HuH-7 (cell line): ENCODE data around the gene ERCC3.
"Not testable (repeated sequence)": the region's sequence is repeated elsewhere in the genome, so short reads cannot be mapped to it uniquely, and the experiment has no call there.

Experiments used
- DNase-seq: peaks from one replicate; pipeline ENCODE4 v3.0.0; 2011; ENCODE audit warnings: low spot score

ERCC3 gene

GRCh38 chr2:127279781-127280180 lies 14.2 kb downstream of the ERCC3 start:
- no peak for DNase-seq

- DNase-seq, result no peak
These were observed 15.0 kb downstream of the ERCC3 start for GRCh38 chr2:127278959-127279358.

- no peak for DNase-seq
These were observed 16.9 kb downstream of the ERCC3 start for GRCh38 chr2:127277028-127277427.

- DNase-seq, result no peak
These were observed 18.2 kb downstream of the ERCC3 start for GRCh38 chr2:127275789-127276188.

- no peak for DNase-seq
These were observed 18.6 kb downstream of the ERCC3 start for GRCh38 chr2:127275356-127275755.

GRCh38 chr2:127270663-127271062 lies 23.3 kb downstream of the ERCC3 start:
- DNase-seq, result no peak

- DNase-seq, result no peak
These were observed 32.0 kb downstream of the ERCC3 start for GRCh38 chr2:127261804-127262406.

GRCh38 chr2:127259355-127259754 lies 34.6 kb downstream of the ERCC3 start:
- no peak for DNase-seq

- no peak for DNase-seq
These were observed 37.1 kb downstream of the ERCC3 start for GRCh38 chr2:127256866-127257265.

GRCh38 chr2:127256381-127256780 lies 37.6 kb downstream of the ERCC3 start:
- DNase-seq, result no peak

- no peak for DNase-seq
These were observed 38.2 kb downstream of the ERCC3 start for GRCh38 chr2:127255721-127256120.

- DNase-seq, result no peak
These were observed 38.8 kb downstream of the ERCC3 start for GRCh38 chr2:127255146-127255545.

GRCh38 chr2:127254386-127254981 lies 39.5 kb downstream of the ERCC3 start:
- no peak for DNase-seq

- not testable (repeated sequence) for DNase-seq
These were observed 52.8 kb downstream of the ERCC3 start for GRCh38 chr2:127241184-127241583.

GRCh38 chr2:127239395-127239794 lies 54.5 kb downstream of the ERCC3 start:
- DNase-seq, result no peak

- not testable (repeated sequence) for DNase-seq
These were observed 56.2 kb downstream of the ERCC3 start for GRCh38 chr2:127237768-127238167.

- no peak for DNase-seq
These were observed 58.8 kb downstream of the ERCC3 start for GRCh38 chr2:127235082-127235702.

- DNase-seq, result no peak
These were observed 60.2 kb downstream of the ERCC3 start for GRCh38 chr2:127233710-127234109.

GRCh38 chr2:127231130-127231865 lies 62.6 kb downstream of the ERCC3 start:
- DNase-seq, result peak; percentile 42

- DNase-seq, result no peak
These were observed 64.4 kb downstream of the ERCC3 start for GRCh38 chr2:127229555-127229954.

- no peak for DNase-seq
These were observed 65.8 kb downstream of the ERCC3 start for GRCh38 chr2:127228102-127228501.

- DNase-seq, result not testable (repeated sequence)
These were observed 66.7 kb downstream of the ERCC3 start for GRCh38 chr2:127227264-127227660.
